Measurements from ENCODE around the gene PTPRN2.

DNA sequence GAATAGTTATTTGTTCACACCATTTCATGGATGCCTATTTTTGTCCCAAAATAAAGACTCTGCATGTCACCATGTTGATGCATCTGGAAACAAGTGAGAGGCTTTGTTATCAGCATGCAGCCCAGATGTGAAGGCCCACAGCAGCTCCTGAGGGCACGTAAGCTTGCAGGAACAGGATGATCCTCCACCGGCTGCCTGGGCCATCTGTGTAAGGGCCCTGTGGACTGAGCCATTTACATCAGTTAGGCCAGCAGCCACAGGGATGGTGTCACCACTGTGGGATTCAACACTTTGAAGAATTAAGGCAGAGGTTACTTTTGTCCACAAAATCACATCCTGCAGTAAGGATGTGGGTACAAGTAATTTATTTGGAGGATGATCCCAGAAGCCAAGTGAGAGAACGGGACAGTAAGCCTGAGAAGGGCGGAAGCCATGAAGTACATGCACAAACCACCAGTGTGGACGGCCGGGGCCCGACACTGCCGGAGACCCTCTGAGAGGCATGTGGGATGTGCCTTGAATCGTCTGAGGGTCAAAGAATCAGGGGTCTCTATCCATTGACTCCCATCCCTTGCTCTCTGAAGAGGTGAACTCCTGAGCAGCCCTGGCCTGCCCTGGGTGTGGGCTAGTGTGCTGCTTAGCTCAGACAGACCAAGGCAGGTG, 641.1 kb downstream of the PTPRN2 start:
- no peak for TF ChIP-seq POLR2A (IDR thresholded peaks at IDR 0.05)
- TF ChIP-seq CTCF (IDR thresholded peaks at IDR 0.05), result no peak
